Measurements from ENCODE around the gene IGIP. TPM values are rescaled to one million over a fixed set of nuclear protein-coding genes. Genes with fewer than 3 reads are reported as not detected.

Gene IGIP
- total RNA-seq, 1 donor from 2014 or later: 1.1 TPM

- Mint-ChIP-seq H3K4me3 (no peak overlapping the region), H3K27ac (ENCODE audit: unreplicated experiment) (no peak overlapping the region), H3K36me3 (ENCODE audit: low read depth) (no peaks in the 10 kb centered on the region), H3K4me1 (no peaks in the 10 kb centered on the region), H3K9me3 (no peaks in the 10 kb centered on the region), H3K27me3 (ENCODE audit: low read depth) (peaks cover 21% of the 10 kb centered on the region)
- DNase-seq (ENCODE audit: low read depth, low spot score): no peak
- TF ChIP-seq, protein P1, sequence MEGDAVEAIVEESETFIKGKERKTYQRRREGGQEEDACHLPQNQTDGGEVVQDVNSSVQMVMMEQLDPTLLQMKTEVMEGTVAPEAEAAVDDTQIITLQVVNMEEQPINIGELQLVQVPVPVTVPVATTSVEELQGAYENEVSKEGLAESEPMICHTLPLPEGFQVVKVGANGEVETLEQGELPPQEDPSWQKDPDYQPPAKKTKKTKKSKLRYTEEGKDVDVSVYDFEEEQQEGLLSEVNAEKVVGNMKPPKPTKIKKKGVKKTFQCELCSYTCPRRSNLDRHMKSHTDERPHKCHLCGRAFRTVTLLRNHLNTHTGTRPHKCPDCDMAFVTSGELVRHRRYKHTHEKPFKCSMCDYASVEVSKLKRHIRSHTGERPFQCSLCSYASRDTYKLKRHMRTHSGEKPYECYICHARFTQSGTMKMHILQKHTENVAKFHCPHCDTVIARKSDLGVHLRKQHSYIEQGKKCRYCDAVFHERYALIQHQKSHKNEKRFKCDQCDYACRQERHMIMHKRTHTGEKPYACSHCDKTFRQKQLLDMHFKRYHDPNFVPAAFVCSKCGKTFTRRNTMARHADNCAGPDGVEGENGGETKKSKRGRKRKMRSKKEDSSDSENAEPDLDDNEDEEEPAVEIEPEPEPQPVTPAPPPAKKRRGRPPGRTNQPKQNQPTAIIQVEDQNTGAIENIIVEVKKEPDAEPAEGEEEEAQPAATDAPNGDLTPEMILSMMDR (conservative IDR thresholded peaks at IDR 0.05): no peak
Measured at GRCh38 chr5:140128376-140128775, 2.6 kb downstream of the IGIP start.

- no peaks in the 10 kb centered on the region for H3K9me3 Mint-ChIP-seq
- H3K4me3 Mint-ChIP-seq: no peak overlapping the region
- TF ChIP-seq, protein P1 (conservative IDR thresholded peaks at IDR 0.05): no peak
- no peaks in the 10 kb centered on the region for H3K4me1 Mint-ChIP-seq
- no peak for DNase-seq (ENCODE audit: low read depth, low spot score)
- H3K36me3 Mint-ChIP-seq (ENCODE audit: low read depth): no peaks in the 10 kb centered on the region
- peaks cover 8% of the 10 kb centered on the region for H3K27me3 Mint-ChIP-seq (ENCODE audit: low read depth)
- no peak overlapping the region for H3K27ac Mint-ChIP-seq (ENCODE audit: unreplicated experiment)
Measured at GRCh38 chr5:140130949-140131733, 5.4 kb downstream of the IGIP start.

DNA sequence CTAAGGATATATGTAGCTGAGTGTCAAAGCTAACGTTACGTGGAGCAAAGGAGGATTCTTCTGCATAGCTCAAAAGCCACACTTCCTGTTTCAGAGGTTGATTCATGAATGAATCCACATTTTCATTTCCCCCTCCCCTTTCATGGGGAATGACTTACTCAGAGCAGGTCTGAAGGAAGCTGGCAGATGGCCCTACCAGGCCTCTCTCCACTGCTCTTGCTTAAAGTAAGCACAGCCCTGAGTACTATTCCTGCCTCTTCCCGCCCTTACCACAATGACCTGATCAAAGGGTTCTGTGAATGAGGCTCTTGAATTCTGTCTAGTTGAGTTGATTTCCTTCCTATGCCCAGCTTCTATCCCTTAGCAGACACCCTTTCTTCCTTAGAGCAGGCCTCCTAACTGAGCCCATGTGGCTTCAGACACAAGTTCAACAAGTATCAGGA is 6.3 kb downstream of the IGIP start:
- no peak for DNase-seq (ENCODE audit: low read depth, low spot score)
- Mint-ChIP-seq H3K9me3 (no peaks in the 10 kb centered on the region), H3K4me3 (no peak overlapping the region), H3K27me3 (ENCODE audit: low read depth) (peaks cover 7% of the 10 kb centered on the region), H3K36me3 (ENCODE audit: low read depth) (no peaks in the 10 kb centered on the region), H3K27ac (ENCODE audit: unreplicated experiment) (no peak overlapping the region), H3K4me1 (no peaks in the 10 kb centered on the region)
- TF ChIP-seq, protein P1 (conservative IDR thresholded peaks at IDR 0.05): no peak

DNA sequence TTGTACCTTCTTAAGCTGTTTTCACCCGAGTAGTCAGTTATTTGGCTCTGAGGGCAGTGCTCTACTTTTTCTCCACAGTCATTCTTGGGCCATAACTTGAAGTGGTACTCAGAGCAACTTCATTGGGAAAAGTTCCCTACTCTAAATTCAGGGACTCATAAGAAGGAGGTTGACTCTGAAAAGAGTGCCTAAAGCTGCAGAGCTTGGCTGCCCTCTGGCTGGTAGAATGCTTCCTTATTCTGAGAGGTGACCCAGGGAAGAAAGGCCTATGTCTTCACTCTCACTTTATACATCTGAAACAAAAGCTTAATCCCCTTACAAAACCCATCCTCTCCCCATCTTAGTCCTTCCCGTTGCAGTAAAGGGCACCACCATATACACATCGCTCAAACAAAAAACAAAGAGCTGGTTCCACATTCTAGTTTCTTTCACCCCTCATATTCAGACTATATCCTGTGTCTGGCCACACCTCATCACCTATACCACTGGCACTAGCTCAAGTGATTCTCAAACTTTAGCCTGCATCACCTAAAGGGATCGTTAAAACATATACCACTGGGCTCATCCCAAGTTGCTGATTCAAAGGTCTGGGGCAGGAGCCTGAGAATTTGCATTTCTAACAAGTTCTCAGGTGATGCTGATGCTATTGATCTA is 7.9 kb downstream of the IGIP start:
- H3K27ac Mint-ChIP-seq (ENCODE audit: unreplicated experiment): no peak overlapping the region
- no peaks in the 10 kb centered on the region for H3K4me1 Mint-ChIP-seq

DNA sequence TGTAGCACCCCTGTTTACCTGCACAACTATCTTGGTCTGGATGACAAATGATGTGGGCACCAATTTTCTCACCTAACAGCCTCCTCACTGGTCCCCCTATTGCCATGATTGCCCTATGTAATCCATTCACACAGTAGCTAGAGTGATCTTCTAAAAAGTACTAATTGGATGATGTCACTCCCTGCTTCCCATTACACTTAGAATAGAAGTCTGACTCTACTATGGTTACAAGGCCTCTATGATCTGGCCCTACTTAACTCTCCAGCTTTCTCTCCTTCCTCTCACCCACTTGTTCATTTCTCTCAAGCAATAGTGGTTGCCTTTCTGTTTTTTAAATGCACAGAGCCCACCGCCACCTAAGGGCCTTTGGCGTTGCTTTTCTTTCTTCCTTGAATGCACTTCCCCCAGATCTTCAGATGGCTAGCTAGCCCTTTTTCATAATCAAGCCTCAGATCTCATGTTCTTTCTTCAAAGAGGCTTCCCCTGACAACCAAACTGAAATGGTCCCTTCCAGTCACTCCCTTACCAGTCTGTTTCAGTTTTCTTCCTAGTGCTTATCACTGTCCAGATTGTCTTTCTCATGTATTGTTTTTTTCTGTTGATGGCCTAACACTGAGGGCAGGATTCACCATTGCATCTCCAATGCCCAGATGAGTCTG is 8.7 kb downstream of the IGIP start:
- Mint-ChIP-seq H3K9me3 (no peaks in the 10 kb centered on the region), H3K4me1 (no peaks in the 10 kb centered on the region), H3K27ac (ENCODE audit: unreplicated experiment) (no peak overlapping the region), H3K36me3 (ENCODE audit: low read depth) (no peaks in the 10 kb centered on the region), H3K4me3 (no peak overlapping the region), H3K27me3 (ENCODE audit: low read depth) (no peaks in the 10 kb centered on the region)
- no peak for DNase-seq (ENCODE audit: low read depth, low spot score)
- TF ChIP-seq, protein P1 (conservative IDR thresholded peaks at IDR 0.05): no peak

More for the DNA sequence above, 7.9 kb downstream of the IGIP start:
- no peak for DNase-seq (ENCODE audit: low read depth, low spot score)
- TF ChIP-seq, protein P1 (conservative IDR thresholded peaks at IDR 0.05): no peak
- Mint-ChIP-seq H3K9me3 (no peaks in the 10 kb centered on the region), H3K4me3 (no peak overlapping the region), H3K36me3 (ENCODE audit: low read depth) (no peaks in the 10 kb centered on the region), H3K27me3 (ENCODE audit: low read depth) (no peaks in the 10 kb centered on the region)
